Spleen (tissue), 7 donors: ENCODE measurements around the gene VEZT.

ENCODE experiments used
- POLR2AphosphoS5 ChIP-seq, 3 donors: sonication (generic); formaldehyde crosslinking; IDR thresholded peaks; one replicate each; pipeline ENCODE4 v1.5.1; 2017; ENCODE audit warnings: antibody characterized with exemption in 3 of 3
- TF ChIP-seq, protein P1 (sequence below), 11 experiments: fragments of 200-600 bp in 7 of 11; fragments of 450-650 bp in 4 of 11; sonication (generic) in 4 of 11; IDR thresholded peaks in 8 of 11; conservative IDR thresholded peaks in 3 of 11; 1 replicate in 7 of 11; 2 replicates in 4 of 11; pipeline versions ENCODE4 v1.4.0 to v1.8.0; 2016 to 2021; ENCODE audit warnings: antibody characterized with exemption in 11 of 11, inconsistent platforms in 4 of 11, mild to moderate bottlenecking in 1 of 11
- donor health status: DM: no; HTN: no; CAD: no; lungs with moderate emphysema.
- donor health status: DM: no; HTN: no; CAD: no.
- donor health status: DM: no; HTN: no; CAD: no.

GRCh38 chr12:95253386-95253785 is 35.8 kb downstream of the VEZT start:
- TF ChIP-seq, protein P1, sequence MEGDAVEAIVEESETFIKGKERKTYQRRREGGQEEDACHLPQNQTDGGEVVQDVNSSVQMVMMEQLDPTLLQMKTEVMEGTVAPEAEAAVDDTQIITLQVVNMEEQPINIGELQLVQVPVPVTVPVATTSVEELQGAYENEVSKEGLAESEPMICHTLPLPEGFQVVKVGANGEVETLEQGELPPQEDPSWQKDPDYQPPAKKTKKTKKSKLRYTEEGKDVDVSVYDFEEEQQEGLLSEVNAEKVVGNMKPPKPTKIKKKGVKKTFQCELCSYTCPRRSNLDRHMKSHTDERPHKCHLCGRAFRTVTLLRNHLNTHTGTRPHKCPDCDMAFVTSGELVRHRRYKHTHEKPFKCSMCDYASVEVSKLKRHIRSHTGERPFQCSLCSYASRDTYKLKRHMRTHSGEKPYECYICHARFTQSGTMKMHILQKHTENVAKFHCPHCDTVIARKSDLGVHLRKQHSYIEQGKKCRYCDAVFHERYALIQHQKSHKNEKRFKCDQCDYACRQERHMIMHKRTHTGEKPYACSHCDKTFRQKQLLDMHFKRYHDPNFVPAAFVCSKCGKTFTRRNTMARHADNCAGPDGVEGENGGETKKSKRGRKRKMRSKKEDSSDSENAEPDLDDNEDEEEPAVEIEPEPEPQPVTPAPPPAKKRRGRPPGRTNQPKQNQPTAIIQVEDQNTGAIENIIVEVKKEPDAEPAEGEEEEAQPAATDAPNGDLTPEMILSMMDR (IDR thresholded peaks at IDR 0.05 in 8 of 11, conservative IDR thresholded peaks at IDR 0.05 in 3 of 11): no peak
- TF ChIP-seq POLR2AphosphoS5 (IDR thresholded peaks at IDR 0.05): no peak
